Sciatic nerve (tissue), 2 donors: Measurements from ENCODE around the gene SYNE1. TPM values are rescaled to one million over a fixed set of nuclear protein-coding genes. Genes with fewer than 3 reads are reported as not detected.
A peak's percentile ranks its signal among the peaks of the same experiment; 100 is the strongest.
"Not testable (repeated sequence)": the region's sequence is repeated elsewhere in the genome, so short reads cannot be mapped to it uniquely, and the experiment has no call there.

Source experiments
- ATAC-seq: fragments of 200-7000 bp; cut with Tn5 transposase; one replicate; pipeline ENCODE4 v1.9.1; 2020; ENCODE audit warnings: mild to moderate bottlenecking, moderate library complexity
- DNase-seq: peaks from one replicate; pipeline ENCODE4 v3.0.0-alpha.2; 2020; ENCODE audit warnings: low spot score
- intact Hi-C: fragments of 100-400 bp; cut with DNase I; formaldehyde crosslinking; loops from one replicate; pipeline ENCODE4 v1.14.2; 2022
- total RNA-seq: library from RNA; stranded (reverse); fragmentation: NEBNext Ultra II Directional; extraction: Animal tissue kit (Norgen Biotek cat#: 25700); gene quantifications from one replicate; pipeline ENCODE4 v1.2.1, GENCODE V29; 2021
- donor health status: DM: no; HTN: no; CAD: no.
- donor health status: DM: no; HTN: no; CAD: no.

The SYNE1 gene
- total RNA-seq, 1 donor from 2014 or later: 142 TPM

GRCh38 chr6:152503546-152503945, 133.6 kb downstream of the SYNE1 start:
- ATAC-seq (no peak), DNase-seq (no peak)
- intact Hi-C loops: no loop called here

GRCh38 chr6:152502421-152503188, 134.6 kb downstream of the SYNE1 start:
- DNase-seq: no peak
- intact Hi-C loops: no loop called here
- ATAC-seq: no peak

GRCh38 chr6:152499931-152500330, 137.2 kb downstream of the SYNE1 start:
- no peak for DNase-seq
- ATAC-seq: no peak
- intact Hi-C loops: no loop called here

- ATAC-seq: no peak
- DNase-seq: no peak
- intact Hi-C loops: no loop called here
Observed at GRCh38 chr6:152496731-152497130, 140.4 kb downstream of the SYNE1 start.

- intact Hi-C loops, DNase-seq, ATAC-seq: not testable (repeated sequence)
Observed at GRCh38 chr6:152495456-152495855, 141.7 kb downstream of the SYNE1 start.

- intact Hi-C loops, ATAC-seq, DNase-seq: not testable (repeated sequence)
Observed at GRCh38 chr6:152492281-152492680, 144.9 kb downstream of the SYNE1 start.

GRCh38 chr6:152491501-152491900, 145.7 kb downstream of the SYNE1 start:
- ATAC-seq, intact Hi-C loops: not testable (repeated sequence)

GRCh38 chr6:152490971-152491378, 146.2 kb downstream of the SYNE1 start:
- ATAC-seq, intact Hi-C loops, DNase-seq: not testable (repeated sequence)

More at GRCh38 chr6:152491501-152491900, 145.7 kb downstream of the SYNE1 start:
- DNase-seq: not testable (repeated sequence)

GRCh38 chr6:152484806-152485205, 152.4 kb downstream of the SYNE1 start:
- DNase-seq: no peak
- ATAC-seq: no peak
- intact Hi-C loops: no loop called here

- intact Hi-C loops: no loop called here
- no peak for ATAC-seq
Observed at GRCh38 chr6:152482289-152482688, 154.9 kb downstream of the SYNE1 start.

GRCh38 chr6:152478377-152479010, 158.7 kb downstream of the SYNE1 start:
- DNase-seq: no peak
- intact Hi-C loops: no loop called here
- ATAC-seq: no peak

More at GRCh38 chr6:152482289-152482688, 154.9 kb downstream of the SYNE1 start:
- no peak for DNase-seq

- ATAC-seq (no peak), DNase-seq (no peak)
- intact Hi-C loops: no loop called here
Observed at GRCh38 chr6:152474354-152474753, 162.8 kb downstream of the SYNE1 start.

GRCh38 chr6:152472325-152472724, 164.8 kb downstream of the SYNE1 start:
- no peak for ATAC-seq
- DNase-seq: no peak
- intact Hi-C loops: no loop called here

- ATAC-seq: peak; percentile 65
- intact Hi-C loops: no loop called here
- no peak for DNase-seq
Observed at GRCh38 chr6:152471456-152472265, 165.5 kb downstream of the SYNE1 start.

- ATAC-seq (no peak), DNase-seq (no peak)
- intact Hi-C loops: loop anchor here (10.0 kb wide), 1 partner anchor 298 kb away; no protein-coding TSS in a partner anchor
Observed at GRCh38 chr6:152463164-152463563, 174.0 kb downstream of the SYNE1 start.

- ATAC-seq (no peak), DNase-seq (no peak)
- intact Hi-C loops: loop anchor here (10.0 kb wide), 1 partner anchor 298 kb away; no protein-coding TSS in a partner anchor
Observed at GRCh38 chr6:152462716-152463115, 174.4 kb downstream of the SYNE1 start.

- intact Hi-C loops: loop anchor here (10.0 kb wide), 1 partner anchor 297 kb away; no protein-coding TSS in a partner anchor
- ATAC-seq: no peak
- no peak for DNase-seq
Observed at GRCh38 chr6:152461556-152461955, 175.6 kb downstream of the SYNE1 start.

- intact Hi-C loops: no loop called here
- no peak for ATAC-seq
- no peak for DNase-seq
Observed at GRCh38 chr6:152458648-152459644, 178.2 kb downstream of the SYNE1 start.
